Smooth muscle cell (in vitro differentiated cells): ENCODE measurements around the gene KLHDC3. TPM values are rescaled to one million over a fixed set of nuclear protein-coding genes. Genes with fewer than 3 reads are reported as not detected.

Experiments
- DNase-seq: peaks from one replicate; lab custom pipeline; 2025; ENCODE audit not compliant: unreplicated experiment; lab: John Stamatoyannopoulos, UW
- H2AFZ ChIP-seq: fragments of 200-600 bp; sonication (generic); 2 replicates; pipeline ENCODE4 v1.6.0; 2016; ENCODE audit warnings: antibody characterized with exemption, low read depth, mild to moderate bottlenecking
- H3F3A ChIP-seq: fragments of 200-600 bp; sonication (generic); 2 replicates; pipeline ENCODE4 v1.6.0; 2017; ENCODE audit warnings: antibody characterized with exemption, low read depth
- H3K27ac ChIP-seq: fragments of 200-600 bp; sonication (generic); 2 replicates; pipeline ENCODE4 v1.5.1; 2016; ENCODE audit warnings: low read depth, mild to moderate bottlenecking
- H3K27me3 ChIP-seq: fragments of 200-600 bp; sonication (generic); 2 replicates; pipeline ENCODE4 v1.6.1; 2016; ENCODE audit warnings: low read depth, mild to moderate bottlenecking
- H3K36me3 ChIP-seq: fragments of 200-600 bp; sonication (generic); 2 replicates; pipeline ENCODE4 v1.5.1; 2016; ENCODE audit warnings: low read depth
- H3K4me1 ChIP-seq: fragments of 200-600 bp; sonication (generic); 2 replicates; pipeline ENCODE4 v1.5.1; 2016; ENCODE audit warnings: low read depth
- H3K4me2 ChIP-seq: fragments of 200-600 bp; sonication (generic); 2 replicates; pipeline ENCODE4 v1.6.0; 2016; ENCODE audit warnings: mild to moderate bottlenecking
- H3K4me3 ChIP-seq: fragments of 200-600 bp; sonication (generic); 2 replicates; pipeline ENCODE4 v1.5.1; 2016; ENCODE audit warnings: mild to moderate bottlenecking
- H3K79me2 ChIP-seq: fragments of 200-600 bp; sonication (generic); 2 replicates; pipeline ENCODE4 v1.6.0; 2016; ENCODE audit warnings: low read depth, mild to moderate bottlenecking
- H3K9ac ChIP-seq: fragments of 200-600 bp; sonication (generic); 2 replicates; pipeline ENCODE4 v1.6.0; 2016; ENCODE audit warnings: low read depth
- H3K9me3 ChIP-seq: fragments of 200-600 bp; sonication (generic); replicated peaks from 2 replicates; pipeline ENCODE4 v1.5.1; 2016; ENCODE audit warnings: low read depth
- H4K20me1 ChIP-seq: fragments of 200-600 bp; sonication (generic); 2 replicates; pipeline ENCODE4 v1.6.0; 2016; ENCODE audit warnings: low read depth
- WGBS: methylation state at CpG from one replicate; pipeline ENCODE4 v1.1.7; 2016; ENCODE audit warnings: low lambda C conversion rate; 5-methylcytosine and 5-hydroxymethylcytosine counted together
- polyA plus RNA-seq: library from polyadenylated mRNA; unstranded; fragments of >200 nt; fragmentation: Nextera tagmentation; extraction: Ambion mirVana; gene quantifications from 2 replicates; pipeline ENCODE4 v1.2.1, GENCODE V29; 2016
- total RNA-seq: library from RNA; depleted of rRNA; stranded (reverse); fragments of >200 nt; gene quantifications from 2 replicates; pipeline ENCODE4 v1.2.3, GENCODE V29; 2014
- TF ChIP-seq, protein P1 (sequence below): fragments of 200-600 bp; sonication (generic); IDR thresholded peaks from 2 replicates; pipeline ENCODE4 v1.5.1; 2017; ENCODE audit warnings: borderline replicate concordance, mild to moderate bottlenecking, antibody characterized with exemption; ENCODE audit not compliant: insufficient read depth, poor library complexity, severe bottlenecking

The KLHDC3 gene
- total and polyA plus RNA-seq, 2 experiments from 2014 or later: 51.5 to 113 TPM

DNA sequence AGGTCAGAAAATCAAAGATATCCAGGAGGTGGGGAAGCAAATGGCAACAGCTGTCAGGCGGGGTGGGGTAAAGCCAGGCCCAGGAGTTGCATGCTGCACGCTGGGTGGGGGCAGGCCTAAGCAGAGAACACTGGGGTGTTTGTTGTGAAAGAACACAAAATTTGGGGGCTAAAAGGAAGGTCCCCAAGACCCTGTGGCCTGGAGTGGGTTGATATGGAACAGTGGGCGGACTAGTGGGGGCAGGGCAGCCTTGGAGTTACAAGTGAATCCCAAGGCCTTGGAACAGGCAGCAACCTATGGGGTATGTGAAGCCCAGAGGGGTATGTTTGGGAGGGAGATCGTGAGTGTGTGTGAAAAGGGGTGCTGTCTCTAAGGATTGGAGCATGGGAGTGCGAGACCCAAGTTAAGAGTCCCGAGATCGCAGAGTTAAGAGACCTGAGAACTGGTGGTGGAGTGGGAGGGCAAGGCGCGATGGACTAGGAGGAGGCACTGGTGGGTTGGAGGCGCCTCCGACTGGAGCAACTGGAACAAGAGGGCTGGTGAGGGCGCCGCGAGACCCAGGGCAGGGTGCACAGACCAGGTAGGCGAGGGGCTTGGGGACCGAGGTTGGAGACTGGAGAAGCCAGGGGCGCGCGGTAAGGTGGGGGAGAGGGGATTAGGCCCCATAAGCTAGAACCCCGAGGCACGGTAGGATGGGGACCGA is 38.9 kb downstream of the KLHDC3 start:
- peaks cover 40% of the 10 kb centered on the region for H3K79me2 ChIP-seq
- H3K27ac ChIP-seq: peak overlapping the region; percentile 83
- H3K36me3 ChIP-seq: no peaks in the 10 kb centered on the region
- H3K4me3 ChIP-seq: peak overlapping the region; percentile 80
- TF ChIP-seq, protein P1, sequence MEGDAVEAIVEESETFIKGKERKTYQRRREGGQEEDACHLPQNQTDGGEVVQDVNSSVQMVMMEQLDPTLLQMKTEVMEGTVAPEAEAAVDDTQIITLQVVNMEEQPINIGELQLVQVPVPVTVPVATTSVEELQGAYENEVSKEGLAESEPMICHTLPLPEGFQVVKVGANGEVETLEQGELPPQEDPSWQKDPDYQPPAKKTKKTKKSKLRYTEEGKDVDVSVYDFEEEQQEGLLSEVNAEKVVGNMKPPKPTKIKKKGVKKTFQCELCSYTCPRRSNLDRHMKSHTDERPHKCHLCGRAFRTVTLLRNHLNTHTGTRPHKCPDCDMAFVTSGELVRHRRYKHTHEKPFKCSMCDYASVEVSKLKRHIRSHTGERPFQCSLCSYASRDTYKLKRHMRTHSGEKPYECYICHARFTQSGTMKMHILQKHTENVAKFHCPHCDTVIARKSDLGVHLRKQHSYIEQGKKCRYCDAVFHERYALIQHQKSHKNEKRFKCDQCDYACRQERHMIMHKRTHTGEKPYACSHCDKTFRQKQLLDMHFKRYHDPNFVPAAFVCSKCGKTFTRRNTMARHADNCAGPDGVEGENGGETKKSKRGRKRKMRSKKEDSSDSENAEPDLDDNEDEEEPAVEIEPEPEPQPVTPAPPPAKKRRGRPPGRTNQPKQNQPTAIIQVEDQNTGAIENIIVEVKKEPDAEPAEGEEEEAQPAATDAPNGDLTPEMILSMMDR: no peak
- H3K9me3 ChIP-seq: no peaks in the 10 kb centered on the region
- H3F3A ChIP-seq: peaks cover 2% of the 10 kb centered on the region
- H3K4me2 ChIP-seq: peak overlapping the region; percentile 97
- H3K4me1 ChIP-seq: peaks cover 13% of the 10 kb centered on the region
- no peaks in the 10 kb centered on the region for H3K27me3 ChIP-seq
- H2AFZ ChIP-seq: no peak overlapping the region
- H3K9ac ChIP-seq: peak overlapping the region; percentile 90
- H4K20me1 ChIP-seq: no peaks in the 10 kb centered on the region
- 16% methylated on average over 20 of the region's 22 CpGs for WGBS
- DNase-seq: no peak

DNA sequence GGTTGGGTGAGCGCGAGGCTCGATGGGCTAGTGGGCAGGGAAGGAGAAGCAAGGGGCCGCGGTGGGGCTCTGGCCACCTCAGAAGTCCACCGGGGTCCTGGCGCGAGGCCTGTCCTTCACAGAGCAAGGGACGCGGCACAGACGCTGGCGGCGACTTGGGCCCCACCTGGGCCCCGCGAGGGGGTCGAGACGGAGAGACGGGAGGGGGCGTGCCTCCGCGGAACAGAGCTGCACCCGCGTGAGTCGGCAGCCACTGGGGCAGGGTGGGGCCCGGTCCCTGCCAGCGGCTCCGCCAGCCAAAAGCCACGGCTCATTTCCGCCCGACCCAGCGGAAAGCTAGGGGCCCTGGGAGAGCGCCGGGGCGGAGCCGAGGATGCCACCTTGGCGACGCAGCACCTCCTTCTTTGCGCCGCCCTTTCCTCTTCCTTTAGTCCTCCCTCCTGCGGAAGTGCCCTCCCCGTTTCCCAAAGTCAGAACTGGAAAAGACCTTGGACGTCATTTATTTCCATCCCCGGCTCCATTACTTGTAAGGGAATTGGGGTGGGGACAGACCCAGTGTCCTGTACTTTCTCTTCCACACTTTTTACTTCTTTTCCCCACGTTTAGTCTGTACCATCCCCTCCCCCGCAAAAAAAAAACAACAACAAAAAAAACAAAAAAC is 39.6 kb downstream of the KLHDC3 start, which contains the start of gene CUL7:
TSS of gene CUL7 (minus strand) at position 307 of the 661 bp plus-strand sequence. CDS start 1,063 bp downstream, outside the sequence.
- Histone ChIP-seq H2AFZ (no peak within 1 kb of the TSS), H3F3A (peaks cover 2% of the 10 kb centered on the region), H3K79me2 (peaks cover 47% of the 10 kb centered on the region), H3K27ac (peak within 1 kb of the TSS; percentile 83), H3K9me3 (no peaks in the 10 kb centered on the region), H3K4me1 (peaks cover 19% of the 10 kb centered on the region), H3K27me3 (no peaks in the 10 kb centered on the region), H4K20me1 (no peaks in the 10 kb centered on the region), H3K4me2 (peak within 1 kb of the TSS; percentile 97), H3K4me3 (peak within 1 kb of the TSS; percentile 80), H3K9ac (peak within 1 kb of the TSS; percentile 90), H3K36me3 (no peaks in the 10 kb centered on the region)
- TF ChIP-seq, protein P1: no peak
- peak; percentile 74 for DNase-seq
- 4% methylated on average over 38 of the region's 45 CpGs for WGBS

DNA sequence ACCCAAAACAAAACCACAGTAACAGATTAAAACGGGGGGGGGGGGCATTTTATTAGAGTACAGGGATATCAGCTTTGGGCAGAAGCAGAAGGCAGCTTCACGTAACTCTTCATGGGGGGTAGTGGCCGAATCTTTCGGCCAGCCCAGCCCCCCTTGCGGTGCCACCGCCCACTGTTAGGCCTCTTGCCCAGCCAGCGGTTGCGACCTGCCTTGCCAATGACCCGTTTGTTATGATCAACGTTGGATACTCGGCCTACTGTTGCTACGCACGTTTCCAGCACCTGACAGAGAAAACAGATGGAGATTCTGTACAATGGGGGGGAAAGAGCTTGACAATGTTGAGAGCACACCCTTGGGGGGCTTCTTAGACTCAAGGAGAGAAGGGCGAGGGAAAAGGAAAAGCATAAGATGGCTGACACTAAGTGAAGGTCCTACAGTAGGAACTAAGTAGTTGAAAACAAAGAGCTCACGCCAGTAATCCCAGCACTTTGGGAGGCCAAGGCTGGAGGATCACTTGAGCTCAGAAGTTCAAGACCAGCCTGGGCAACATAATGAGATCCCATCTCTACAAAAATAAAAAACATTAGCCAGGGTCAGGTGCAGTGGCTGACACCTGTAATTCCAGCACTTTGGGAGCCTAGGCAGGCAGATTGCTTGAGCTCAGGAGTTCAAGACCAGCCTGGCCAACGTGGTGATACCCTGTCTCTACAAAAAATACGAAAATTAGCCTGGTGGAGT is 40.3 kb downstream of the KLHDC3 start:
- no peaks in the 10 kb centered on the region for H3K27me3 ChIP-seq
- peaks cover 19% of the 10 kb centered on the region for H3K4me1 ChIP-seq
- peaks cover 52% of the 10 kb centered on the region for H3K79me2 ChIP-seq
- no peak for DNase-seq
- no peaks in the 10 kb centered on the region for H4K20me1 ChIP-seq
- no peak overlapping the region for H2AFZ ChIP-seq
- H3K4me2 ChIP-seq: peak overlapping the region; percentile 97
- H3K9me3 ChIP-seq: no peaks in the 10 kb centered on the region
- peak overlapping the region; percentile 83 for H3K27ac ChIP-seq
- H3K9ac ChIP-seq: peak overlapping the region; percentile 14
- H3F3A ChIP-seq: peaks cover 2% of the 10 kb centered on the region
- H3K36me3 ChIP-seq: no peaks in the 10 kb centered on the region
- TF ChIP-seq, protein P1: no peak
- H3K4me3 ChIP-seq: peak overlapping the region; percentile 80
- WGBS: 82% methylated on average over 17 of the region's 17 CpGs
